H1 (cell line): ENCODE results near the gene ZBTB20.

Experiments used
- CHD1 ChIP-seq: IDR thresholded peaks from 2 replicates; pipeline ENCODE4 v1.6.1; 2012; ENCODE audit warnings: low read depth, low read length, improper control_type of control experiment
- CTCF ChIP-seq, 3 experiments: IDR thresholded peaks; 1 replicate in 2 of 3; 2 replicates in 1 of 3; pipeline versions ENCODE4 v1.5.1 to v1.6.1; 2011; ENCODE audit warnings: low read length in 3 of 3, mild to moderate bottlenecking in 3 of 3, inconsistent platforms in 2 of 3, low read depth in 1 of 3, moderate library complexity in 1 of 3; ENCODE audit not compliant: insufficient read depth in 1 of 3; ENCODE audit errors: control extremely low read depth in 1 of 3
- HDAC6 ChIP-seq: IDR thresholded peaks from one replicate; pipeline ENCODE4 v1.7.1; 2012; ENCODE audit warnings: low read depth, mild to moderate bottlenecking, inconsistent platforms, low read length, moderate library complexity
- NANOG ChIP-seq: IDR thresholded peaks from 2 replicates; pipeline ENCODE4 v1.6.1; 2011; ENCODE audit warnings: low read length, low read depth, mild to moderate bottlenecking, inconsistent platforms; ENCODE audit not compliant: insufficient read depth, poor library complexity, severe bottlenecking
- NRF1 ChIP-seq: IDR thresholded peaks from 2 replicates; pipeline ENCODE4 v1.6.1; 2011; ENCODE audit warnings: mild to moderate bottlenecking, low read depth, low read length, improper control_type of control experiment
- POLR2A ChIP-seq, 2 experiments: IDR thresholded peaks; 1 replicate in 1 of 2; 2 replicates in 1 of 2; pipeline ENCODE4 v1.6.1; 2011; ENCODE audit warnings: low read depth in 2 of 2, low read length in 2 of 2, mild to moderate bottlenecking in 2 of 2; ENCODE audit errors: control extremely low read depth in 1 of 2
- POLR2AphosphoS5 ChIP-seq: IDR thresholded peaks from 2 replicates; pipeline ENCODE4 v1.6.1; 2011; ENCODE audit warnings: low read depth, low read length
- SP2 ChIP-seq: IDR thresholded peaks from 2 replicates; pipeline ENCODE4 v1.6.1; 2012; ENCODE audit warnings: mild to moderate bottlenecking, low read length, inconsistent platforms
- TCF12 ChIP-seq: IDR thresholded peaks from 2 replicates; pipeline ENCODE4 v1.6.1; 2011; ENCODE audit warnings: low read depth, mild to moderate bottlenecking, low read length
- ZNF274 ChIP-seq: IDR thresholded peaks from 2 replicates; pipeline ENCODE4 v1.7.0; 2012; ENCODE audit warnings: low read length, borderline replicate concordance; ENCODE audit errors: extremely low read depth

GRCh38 chr3:114566162-114566755 lies 580.8 kb downstream of the ZBTB20 start:
- TF ChIP-seq NANOG (no peak), POLR2AphosphoS5 (no peak), TCF12 (no peak), ZNF274 (no peak), CHD1 (no peak), CTCF (IDR thresholded peaks at IDR 0.05; ENCODE audit: control extremely low read depth in 1 of 3, insufficient read depth in 1 of 3, low read depth in 1 of 3, low read length in 3 of 3) (no peak), POLR2A (IDR thresholded peaks at IDR 0.05; ENCODE audit: control extremely low read depth in 1 of 2, low read depth in 2 of 2, low read length in 2 of 2) (no peak), NRF1 (no peak), HDAC6 (no peak), SP2 (no peak)
